Effector memory CD8-positive, alpha-beta T cell (primary cell): Measurements from ENCODE around the gene COL4A3.

ENCODE experiments used
- ATAC-seq: fragments of 150-1000 bp; cut with Tn5 transposase; replicated peaks from 2 replicates; pipeline ENCODE4 v1.10.0; 2021; ENCODE audit warnings: mild to moderate bottlenecking, moderate library complexity
- DNase-seq, 3 experiments: peaks; one replicate each; pipeline ENCODE4 v3.0.0; 2021
- H3K27ac Mint-ChIP-seq, 2 donors: one replicate each; pipeline ENCODE4 v1.8.0; 2022; ENCODE audit warnings: mild to moderate bottlenecking in 2 of 2, mixed read lengths in 2 of 2, moderate library complexity in 2 of 2
- H3K27me3 Mint-ChIP-seq, 2 donors: one replicate each; pipeline ENCODE4 v1.8.0; 2022; ENCODE audit warnings: mixed read lengths in 2 of 2
- H3K36me3 Mint-ChIP-seq: one replicate; pipeline ENCODE4 v1.8.0; 2022; ENCODE audit warnings: mild to moderate bottlenecking, moderate library complexity, mixed read lengths; ENCODE audit not compliant: insufficient read depth
- H3K4me1 Mint-ChIP-seq, 2 donors: one replicate each; pipeline ENCODE4 v1.8.0; 2022; ENCODE audit warnings: low read depth in 2 of 2, mixed read lengths in 2 of 2
- H3K4me3 Mint-ChIP-seq, 2 donors: one replicate each; pipeline ENCODE4 v1.8.0; 2022; ENCODE audit warnings: mild to moderate bottlenecking in 2 of 2, mixed read lengths in 2 of 2, moderate library complexity in 2 of 2
- H3K9me3 Mint-ChIP-seq, 2 donors: one replicate each; pipeline ENCODE4 v1.8.0; 2022; ENCODE audit warnings: mixed read lengths in 2 of 2

COL4A3 gene

GRCh38 chr2:227360351-227360750, 195.9 kb downstream of the COL4A3 start:
- Mint-ChIP-seq H3K27ac (peak overlapping the region in 1 of 2 donors; percentile 35), H3K36me3 (peaks cover 34% of the 10 kb centered on the region), H3K4me3 (no peak overlapping the region), H3K9me3 (no peaks in the 10 kb centered on the region), H3K4me1 (no peaks in the 10 kb centered on the region), H3K27me3 (no peaks in the 10 kb centered on the region)
- DNase-seq (no peak), ATAC-seq (no peak)

- Mint-ChIP-seq H3K27me3 (no peaks in the 10 kb centered on the region), H3K4me3 (no peak overlapping the region), H3K9me3 (no peaks in the 10 kb centered on the region), H3K4me1 (no peaks in the 10 kb centered on the region), H3K36me3 (peaks cover 6% of the 10 kb centered on the region), H3K27ac (no peak overlapping the region)
- no peak for ATAC-seq
- no peak for DNase-seq
These were observed 199.3 kb downstream of the COL4A3 start for GRCh38 chr2:227363756-227364155.
